Lower leg skin (tissue), 4 donors: Measurements from ENCODE around the gene MBD5. TPM values are rescaled to one million over a fixed set of nuclear protein-coding genes. Genes with fewer than 3 reads are reported as not detected.

Source experiments
- DNase-seq, 2 donors: peaks; one replicate each; pipeline ENCODE4 v3.0.0-alpha.2; 2019; ENCODE audit warnings: low spot score in 2 of 2
- H3K4me3 ChIP-seq: fragments of 200-600 bp; sonication (generic); 2 replicates; pipeline ENCODE4 v1.5.1; 2017; ENCODE audit warnings: mild to moderate bottlenecking, low read depth; ENCODE audit not compliant: poor library complexity, severe bottlenecking
- CTCF ChIP-seq, 3 donors: fragments of 450-650 bp; IDR thresholded peaks; one replicate each; pipeline ENCODE4 v1.5.1; 2016; ENCODE audit warnings: antibody characterized with exemption in 3 of 3, mild to moderate bottlenecking in 3 of 3, moderate library complexity in 2 of 3
- POLR2A ChIP-seq, 2 donors: fragments of 450-650 bp; IDR thresholded peaks; one replicate each; pipeline ENCODE4 v1.6.1; 2016 to 2017; ENCODE audit warnings: antibody characterized with exemption in 2 of 2, mild to moderate bottlenecking in 1 of 2, moderate library complexity in 1 of 2
- WGBS, 2 donors: methylation state at CpG; one replicate each; pipeline ENCODE4 v1.1.5; 2018; 5-methylcytosine and 5-hydroxymethylcytosine counted together
- intact Hi-C: fragments of 100-400 bp; cut with DNase I; formaldehyde crosslinking; loops from one replicate; pipeline ENCODE4 v1.15.0; 2023; ENCODE audit warnings: low total_unique reads
- total RNA-seq, 4 donors: library from RNA; depleted of rRNA; stranded (reverse); fragments of >200 nt; gene quantifications; one replicate each; pipeline ENCODE4 v1.1.0, GENCODE V29; 2016

The MBD5 gene
- total RNA-seq, 4 donors from 2014 or later, result 13.5 to 22.3 (median 17.4) TPM

GRCh38 chr2:148124271-148124670 lies 103.4 kb downstream of the MBD5 start:
- 60 to 72% methylated on average over 2 of the region's 2 CpGs for WGBS, 2 donors
- no peak overlapping the region for H3K4me3 ChIP-seq
- TF ChIP-seq POLR2A (IDR thresholded peaks at IDR 0.05), result no peak
- no peak for TF ChIP-seq CTCF (IDR thresholded peaks at IDR 0.05)
- intact Hi-C loops, result loop anchor here (5.0 kb wide), 1 partner anchor 1578 kb away; no protein-coding TSS in a partner anchor
- DNase-seq, result no peak

GRCh38 chr2:148130581-148130980 lies 109.7 kb downstream of the MBD5 start:
- WGBS, 2 donors, result 60 to 61% methylated on average over 3 of the region's 3 CpGs
- intact Hi-C loops, result no loop called here

GRCh38 chr2:148132412-148132811 lies 111.5 kb downstream of the MBD5 start:
- TF ChIP-seq CTCF (IDR thresholded peaks at IDR 0.05) (no peak), POLR2A (IDR thresholded peaks at IDR 0.05) (no peak)
- H3K4me3 ChIP-seq, result no peak overlapping the region
- intact Hi-C loops, result no loop called here
- 80% methylated on average over 1 of the region's 1 CpG for WGBS, 2 donors
- no peak for DNase-seq

More at GRCh38 chr2:148130581-148130980, 109.7 kb downstream of the MBD5 start:
- TF ChIP-seq CTCF (IDR thresholded peaks at IDR 0.05) (no peak), POLR2A (IDR thresholded peaks at IDR 0.05) (no peak)
- H3K4me3 ChIP-seq, result no peak overlapping the region
- no peak for DNase-seq

DNA sequence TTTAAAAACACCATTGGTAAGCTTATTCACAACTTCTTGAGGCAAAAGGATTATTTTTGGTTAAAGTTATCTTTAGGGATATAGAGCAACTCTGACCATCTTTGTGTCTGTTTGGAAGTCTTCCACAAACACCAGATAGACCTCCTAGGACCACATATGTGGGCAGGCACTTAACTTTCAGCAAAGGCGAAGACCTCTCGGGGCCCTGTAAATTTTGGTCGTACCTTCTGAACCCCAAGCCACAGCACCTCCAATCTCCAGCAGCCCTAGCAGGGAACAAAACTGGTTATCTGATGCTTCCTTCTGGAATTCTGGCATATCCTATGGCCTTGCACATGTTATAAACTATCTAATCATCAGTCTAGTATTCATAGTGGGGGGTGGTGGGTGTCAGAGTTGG lies 114.8 kb downstream of the MBD5 start:
- 100% methylated on average over 3 of the region's 3 CpGs for WGBS, 2 donors
- no peak for DNase-seq

DNA sequence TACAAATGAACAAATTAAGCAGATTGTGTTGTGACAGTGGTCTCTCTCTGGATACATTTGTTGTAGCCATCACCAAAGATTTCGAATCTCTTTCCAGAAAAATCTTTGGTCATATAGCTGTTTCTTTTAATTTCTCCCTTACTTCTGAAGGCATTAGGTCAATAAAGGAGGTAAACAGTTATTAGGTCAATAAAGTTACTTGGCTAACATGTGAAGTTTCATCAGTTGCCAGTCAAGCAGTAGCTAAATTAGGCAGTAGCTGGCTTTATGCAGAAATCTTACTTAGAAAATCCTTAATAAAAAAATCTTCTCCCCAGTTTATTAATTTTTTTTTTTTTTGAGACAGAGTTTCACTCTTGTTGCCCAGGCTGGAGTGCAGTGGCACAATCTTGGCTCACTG lies 115.5 kb downstream of the MBD5 start:
- no peak for DNase-seq
- TF ChIP-seq POLR2A (IDR thresholded peaks at IDR 0.05), result no peak
- no peak for TF ChIP-seq CTCF (IDR thresholded peaks at IDR 0.05)
- 89 to 91% methylated on average over 1 of the region's 1 CpG for WGBS, 2 donors
- intact Hi-C loops, result no loop called here
- H3K4me3 ChIP-seq, result no peak overlapping the region

More for the DNA sequence above, 114.8 kb downstream of the MBD5 start:
- no peak for TF ChIP-seq POLR2A (IDR thresholded peaks at IDR 0.05)
- TF ChIP-seq CTCF (IDR thresholded peaks at IDR 0.05), result no peak
- intact Hi-C loops, result no loop called here
- H3K4me3 ChIP-seq, result no peak overlapping the region

GRCh38 chr2:148161909-148162435 lies 141.1 kb downstream of the MBD5 start:
- WGBS, 2 donors, result 80 to 89% methylated on average over 2 of the region's 2 CpGs
- intact Hi-C loops, result no loop called here
- H3K4me3 ChIP-seq, result no peak overlapping the region
- TF ChIP-seq POLR2A (IDR thresholded peaks at IDR 0.05), result no peak
- no peak for TF ChIP-seq CTCF (IDR thresholded peaks at IDR 0.05)
- no peak for DNase-seq
